Aorta (tissue), 5 donors: ENCODE data around the gene ASF1A. TPM values are rescaled to one million over a fixed set of nuclear protein-coding genes. Genes with fewer than 3 reads are reported as not detected.

Experiments
- ATAC-seq: fragments of 200-7000 bp; cut with Tn5 transposase; one replicate; pipeline ENCODE4 v1.9.1; 2022; ENCODE audit warnings: moderate library complexity; ENCODE audit not compliant: low FRiP score
- DNase-seq, 2 donors: peaks; one replicate each; pipeline ENCODE4 v3.0.0-alpha.2; 2020
- H3K27ac ChIP-seq, 2 donors: one replicate each; pipeline ENCODE4 v1.5.1; 2013; ENCODE audit warnings: low read length in 2 of 2, mild to moderate bottlenecking in 2 of 2, moderate library complexity in 2 of 2, control low read depth in 1 of 2, inconsistent platforms in 1 of 2, low read depth in 1 of 2
- H3K27me3 ChIP-seq, 2 donors: one replicate each; pipeline ENCODE4 v1.6.1; 2013; ENCODE audit warnings: control low read depth in 1 of 2, low read length in 1 of 2, mild to moderate bottlenecking in 1 of 2, moderate library complexity in 1 of 2; ENCODE audit not compliant: insufficient read depth in 2 of 2, control insufficient read depth in 1 of 2
- H3K36me3 ChIP-seq, 2 donors: one replicate each; pipeline ENCODE4 v1.6.1; 2013; ENCODE audit warnings: control low read depth in 1 of 2, low read length in 1 of 2, mild to moderate bottlenecking in 1 of 2; ENCODE audit not compliant: insufficient read depth in 2 of 2, control insufficient read depth in 1 of 2
- H3K4me1 ChIP-seq, 2 donors: one replicate each; pipeline ENCODE4 v1.6.1; 2013; ENCODE audit warnings: low read length in 2 of 2, control low read depth in 1 of 2, mild to moderate bottlenecking in 1 of 2, moderate library complexity in 1 of 2; ENCODE audit not compliant: insufficient read depth in 2 of 2, control insufficient read depth in 1 of 2
- H3K4me3 ChIP-seq, 2 donors: one replicate each; pipeline ENCODE4 v1.5.1; 2013; ENCODE audit warnings: low read length in 2 of 2, control low read depth in 1 of 2, mild to moderate bottlenecking in 1 of 2
- H3K9me3 ChIP-seq: one replicate; pipeline ENCODE4 v1.6.1; 2013; ENCODE audit warnings: mild to moderate bottlenecking, low read length; ENCODE audit not compliant: control insufficient read depth
- WGBS, 2 donors: extraction: QIAGEN DNeasy Blood & Tissue Kit; methylation state at CpG; one replicate each; pipeline ENCODE4 v1.1.7; 2013; 5-methylcytosine and 5-hydroxymethylcytosine counted together
- intact Hi-C, 2 donors: fragments of 100-400 bp; cut with DNase I; formaldehyde crosslinking; loops; one replicate each; pipeline versions ENCODE4 v1.14.2 to v1.15.0; 2022
- long read RNA-seq, 2 donors: library from polyadenylated mRNA; unstranded; transcript quantifications; one replicate each; pipeline ENCODE4 v2.0.0, GENCODE V29; 2020 to 2021
- polyA plus RNA-seq, 2 donors: library from polyadenylated mRNA; stranded (reverse); fragments of 200-250 nt; gene quantifications; one replicate each; pipeline ENCODE4 v1.2.3, GENCODE V29; 2013
- total RNA-seq, 2 donors: library from RNA; stranded (reverse); fragmentation: NEBNext Ultra II Directional; extraction: Animal tissue kit (Norgen Biotek cat#: 25700); gene quantifications; one replicate each; pipeline ENCODE4 v1.2.1, GENCODE V29; 2021
- donor health status: healthy with polysubstance abuse.
- donor health status: Bipolar disorder and iron deficiency.
- donor health status: DM: no; HTN: no; CAD: no.
- donor health status: DM: no; HTN: no; CAD: no.
- donor health status: DM: yes; HTN: yes; CAD: no.

Gene ASF1A
- 10 to 100 TPM; 11.5 to 12.9 TPM for total RNA-seq
- 10 to 100 TPM; 12.4 to 17.4 TPM for polyA plus RNA-seq
- long read RNA-seq, donor 1, transcript ASF1A-201 (4 exons, 2,362 nt): major isoform, 21 of 27 reads
- long read RNA-seq, donor 1, partial matches to known transcripts: 1 of 27 reads
- long read RNA-seq, donor 1, other reads (novel, unspliced or antisense): 5 of 27 reads
- long read RNA-seq, donor 2, partial matches to known transcripts: 0 of 5 reads
- long read RNA-seq, donor 2, other reads (novel, unspliced or antisense): 1 of 5 reads

DNA sequence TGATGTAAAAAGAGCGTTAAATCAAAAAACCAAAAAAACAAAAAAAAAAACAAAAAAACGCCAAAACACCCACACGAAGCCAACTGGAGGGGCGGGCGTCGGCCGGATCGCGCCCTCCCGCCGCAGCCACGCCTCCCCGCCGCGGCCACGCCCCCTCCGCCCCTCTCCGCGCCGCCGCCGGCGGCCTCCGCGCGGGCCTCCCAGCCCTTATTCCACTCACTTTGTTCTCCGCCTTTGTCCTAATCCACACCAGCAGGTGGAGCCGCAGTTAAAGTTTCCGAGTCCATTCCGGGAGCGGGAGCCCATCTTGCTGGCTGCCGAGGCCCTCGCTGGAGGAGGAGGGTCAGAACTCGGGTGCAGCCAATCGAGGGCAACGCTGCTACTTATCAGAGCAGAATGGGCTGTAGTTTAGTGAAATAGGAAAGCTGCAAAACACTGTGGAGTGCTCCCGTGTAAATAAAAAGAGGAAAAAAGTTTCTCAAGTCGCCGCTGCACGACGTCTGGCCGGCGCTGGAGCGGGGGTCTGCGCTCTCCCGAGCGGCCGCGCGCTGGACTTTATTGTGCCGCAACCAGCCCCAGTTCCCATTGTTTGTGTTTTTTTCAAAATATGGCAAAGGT, at the start of gene ASF1A:
Gene ASF1A (plus strand): TSS at position 346 of the 618 bp plus-strand sequence. CDS start 262 bp downstream, at position 608.
- Histone ChIP-seq H3K27ac (peak within 1 kb of the TSS; percentile 83 to 93), H3K4me1 (peaks cover 0 to 6% of the 10 kb centered on the region in 2 donors), H3K36me3 (no peaks in the 10 kb centered on the region), H3K4me3 (peak within 1 kb of the TSS; percentile 91 to 92), H3K27me3 (no peaks in the 10 kb centered on the region), H3K9me3 (no peaks in the 10 kb centered on the region)
- WGBS, 2 donors: 0% methylated on average over 51 of the region's 51 CpGs
- DNase-seq (peak; percentile 98), ATAC-seq (peak; percentile 96)
- intact Hi-C loops: loop anchor here in 1 of 2 donors (2.0 kb wide), 1 partner anchor 41 kb away; the partner anchor contains the start of gene MCM9

DNA sequence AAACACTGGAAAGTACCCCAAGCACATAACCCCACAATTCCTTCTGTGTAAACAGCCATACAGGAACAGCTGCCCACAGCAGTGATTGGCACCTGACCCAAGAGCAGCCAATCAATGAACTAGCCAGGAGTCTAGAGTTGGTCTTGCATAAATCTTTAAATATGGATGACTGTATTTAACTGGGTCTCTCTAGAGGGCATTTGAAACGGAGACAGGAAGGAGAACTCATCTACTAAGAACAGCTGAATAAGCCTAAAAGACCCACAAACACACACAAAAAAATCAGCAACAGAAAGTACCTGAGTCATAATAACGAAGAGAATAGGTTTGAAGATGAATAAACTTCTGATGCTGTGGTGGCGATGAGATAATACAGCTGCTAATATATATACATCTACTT, 49.0 kb upstream of the ASF1A start:
- ATAC-seq: no peak
- WGBS, 2 donors: 97% methylated on average over 3 of the region's 3 CpGs
- Histone ChIP-seq H3K27ac (no peak overlapping the region), H3K27me3 (no peaks in the 10 kb centered on the region), H3K9me3 (peaks cover 2% of the 10 kb centered on the region), H3K36me3 (no peaks in the 10 kb centered on the region), H3K4me3 (no peak overlapping the region), H3K4me1 (no peaks in the 10 kb centered on the region)
- intact Hi-C loops: no loop called here
- no peak for DNase-seq

DNA sequence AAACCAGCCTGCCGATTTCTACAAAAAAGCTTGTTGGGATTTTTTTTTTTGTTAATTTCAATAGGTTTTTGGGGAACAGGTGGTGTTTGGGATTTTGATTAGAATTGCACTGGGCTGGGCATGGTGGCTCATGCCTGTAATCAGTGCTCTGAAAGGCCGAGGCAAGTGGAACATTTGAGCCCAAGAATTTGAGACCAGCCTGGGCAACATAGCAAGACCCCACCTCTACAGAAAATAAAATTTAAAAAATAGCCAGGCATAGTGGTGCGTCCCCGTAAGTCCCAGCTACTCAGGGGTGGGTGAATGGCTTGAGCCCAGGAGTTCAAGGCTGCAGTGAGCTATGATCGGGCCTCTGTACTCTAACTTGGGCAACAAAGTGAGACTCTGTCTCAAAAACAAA, 40.5 kb upstream of the ASF1A start:
- no peak for DNase-seq
- Histone ChIP-seq H3K27me3 (no peaks in the 10 kb centered on the region), H3K4me3 (no peak overlapping the region), H3K27ac (no peak overlapping the region), H3K9me3 (no peaks in the 10 kb centered on the region), H3K36me3 (no peaks in the 10 kb centered on the region), H3K4me1 (no peaks in the 10 kb centered on the region)
- intact Hi-C loops: no loop called here
- 96 to 98% methylated on average over 5 of the region's 5 CpGs for WGBS, 2 donors
- ATAC-seq: no peak

DNA sequence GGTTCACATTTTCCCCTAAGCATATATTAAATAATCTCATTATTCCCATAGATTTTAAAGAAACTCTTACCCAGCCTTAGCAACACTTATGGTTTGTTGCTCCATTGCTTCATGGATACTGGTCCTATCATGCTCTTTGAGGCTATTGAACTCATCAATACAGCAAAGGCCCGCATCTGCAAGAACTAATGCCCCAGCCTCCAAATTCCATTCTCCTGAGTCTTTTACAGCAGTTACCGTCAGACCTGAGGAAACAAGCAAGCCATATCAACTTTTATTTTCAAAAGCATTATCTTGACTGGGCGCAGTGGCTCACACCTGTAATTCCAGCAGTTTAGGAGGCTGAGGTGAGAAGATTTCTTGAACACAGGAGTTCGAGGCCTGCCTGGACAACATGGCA, 37.7 kb upstream of the ASF1A start:
- intact Hi-C loops: no loop called here
- H3K4me1 ChIP-seq: no peaks in the 10 kb centered on the region
- H3K9me3 ChIP-seq: no peaks in the 10 kb centered on the region
- no peaks in the 10 kb centered on the region for H3K27me3 ChIP-seq
- DNase-seq (no peak), ATAC-seq (no peak)
- H3K36me3 ChIP-seq: no peaks in the 10 kb centered on the region
- H3K4me3 ChIP-seq: no peak overlapping the region
- WGBS, 2 donors: 86 to 91% methylated on average over 4 of the region's 4 CpGs
- no peak overlapping the region for H3K27ac ChIP-seq

DNA sequence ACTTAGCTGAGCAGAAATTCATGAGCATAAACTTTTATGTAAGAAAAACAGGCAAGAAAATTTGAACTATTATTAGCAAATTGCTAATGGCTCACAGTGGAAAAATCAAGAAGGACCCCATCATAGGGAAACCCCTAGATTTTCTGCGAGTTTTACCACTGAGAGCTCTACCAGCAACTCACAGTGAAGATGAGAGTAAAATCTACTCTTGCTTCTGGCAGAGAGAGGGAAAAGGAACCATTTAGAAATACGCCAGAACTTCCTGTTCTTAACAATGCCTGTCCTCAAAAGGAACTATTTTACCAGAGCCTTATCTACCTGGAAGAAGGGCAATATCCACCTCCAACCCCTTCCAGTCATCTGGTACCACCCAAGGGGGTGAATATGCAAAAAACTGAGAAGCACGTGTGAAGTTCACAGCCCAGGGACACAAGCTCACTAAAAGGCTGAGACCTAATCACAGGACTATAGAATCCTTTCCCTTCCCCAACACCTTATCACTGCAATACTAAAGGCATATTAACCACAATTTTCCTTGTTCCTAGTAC, 34.4 kb upstream of the ASF1A start:
- intact Hi-C loops: no loop called here
- H3K27me3 ChIP-seq: no peaks in the 10 kb centered on the region
- peaks cover 0 to 2% of the 10 kb centered on the region in 2 donors for H3K4me1 ChIP-seq
- 71 to 72% methylated on average over 3 of the region's 3 CpGs for WGBS, 2 donors
- no peaks in the 10 kb centered on the region for H3K36me3 ChIP-seq
- no peak overlapping the region for H3K4me3 ChIP-seq
- no peak overlapping the region for H3K27ac ChIP-seq
- DNase-seq (no peak), ATAC-seq (no peak)
- H3K9me3 ChIP-seq: no peaks in the 10 kb centered on the region

DNA sequence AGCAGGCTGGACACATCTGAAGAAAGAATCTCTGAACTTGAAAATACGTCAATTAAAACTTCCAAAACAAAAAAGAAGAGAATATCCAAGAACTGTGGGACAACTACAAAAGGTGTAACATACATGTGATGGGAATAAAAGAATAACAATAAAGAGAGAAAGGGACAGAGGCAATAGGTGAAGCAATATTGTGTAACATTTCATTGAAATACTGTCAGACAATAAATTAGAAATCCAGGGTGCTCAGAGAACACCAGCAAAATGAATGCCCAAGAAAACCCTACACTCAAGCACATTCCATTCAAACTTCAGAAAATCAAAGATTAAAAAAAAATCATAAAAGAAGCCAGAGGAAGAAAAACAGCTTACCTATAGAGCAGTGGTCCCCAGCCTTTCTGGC, 33.6 kb upstream of the ASF1A start:
- Histone ChIP-seq H3K27ac (no peak overlapping the region), H3K36me3 (no peaks in the 10 kb centered on the region), H3K4me3 (no peak overlapping the region), H3K4me1 (peaks cover 4 to 8% of the 10 kb centered on the region in 2 donors), H3K9me3 (no peaks in the 10 kb centered on the region), H3K27me3 (no peaks in the 10 kb centered on the region)
- no peak for DNase-seq
- 97 to 99% methylated on average over 1 of the region's 1 CpG for WGBS, 2 donors
- intact Hi-C loops: no loop called here
- no peak for ATAC-seq

DNA sequence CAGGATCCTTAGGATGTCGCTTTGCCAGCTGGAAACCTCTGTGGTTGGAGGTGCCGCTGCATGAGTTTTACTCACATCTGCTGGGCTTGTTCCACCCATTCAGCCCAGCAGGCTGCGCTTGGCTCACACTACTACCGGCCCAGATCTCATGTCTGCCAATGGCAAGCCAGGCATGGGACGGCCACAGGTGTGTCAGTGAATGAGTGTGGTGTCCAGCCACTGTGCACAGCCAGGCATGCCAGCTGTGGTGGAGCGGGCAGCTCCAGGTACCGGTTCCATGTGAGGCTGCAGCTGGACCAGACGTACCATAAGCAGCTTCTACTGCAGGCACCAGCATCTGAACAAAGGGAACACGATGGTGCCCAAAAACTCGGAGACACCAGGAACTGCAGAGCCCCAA, 33.1 kb upstream of the ASF1A start:
- 94 to 95% methylated on average over 10 of the region's 10 CpGs for WGBS, 2 donors
- Histone ChIP-seq H3K9me3 (no peaks in the 10 kb centered on the region), H3K27me3 (no peaks in the 10 kb centered on the region), H3K27ac (no peak overlapping the region), H3K4me3 (no peak overlapping the region), H3K36me3 (no peaks in the 10 kb centered on the region), H3K4me1 (peaks cover 5 to 8% of the 10 kb centered on the region in 2 donors)
- ATAC-seq: no peak
- no peak for DNase-seq
- intact Hi-C loops: no loop called here

DNA sequence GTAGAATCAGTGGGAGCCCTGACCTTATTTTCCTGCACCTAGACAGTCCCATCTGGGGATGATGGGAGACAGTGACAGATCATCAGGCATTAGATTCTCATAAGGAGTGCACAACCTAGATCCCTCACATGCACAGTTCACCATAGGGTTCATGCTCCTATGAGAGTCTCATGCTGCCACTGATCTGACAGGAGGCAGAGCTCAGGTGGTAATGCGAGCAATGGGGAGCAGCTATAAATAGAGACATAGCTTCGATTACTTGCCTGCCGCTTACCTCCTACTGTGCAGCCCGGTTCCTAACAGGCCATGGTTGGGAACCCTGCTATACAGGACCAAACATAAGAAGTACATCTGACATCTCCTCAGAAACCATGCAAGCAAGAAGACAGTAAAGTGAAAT, 31.5 kb upstream of the ASF1A start:
- 95 to 96% methylated on average over 4 of the region's 4 CpGs for WGBS, 2 donors
- Histone ChIP-seq H3K27ac (no peak overlapping the region), H3K4me3 (no peak overlapping the region), H3K4me1 (peaks cover 5 to 8% of the 10 kb centered on the region in 2 donors), H3K36me3 (no peaks in the 10 kb centered on the region), H3K27me3 (no peaks in the 10 kb centered on the region), H3K9me3 (no peaks in the 10 kb centered on the region)
- intact Hi-C loops: no loop called here
- no peak for ATAC-seq
- no peak for DNase-seq
